MCF 10A (cell line): ENCODE results near the gene INF2. TPM values are rescaled to one million over a fixed set of nuclear protein-coding genes. Genes with fewer than 3 reads are reported as not detected.

Experiments
- BruUV-seq: library from RNA; stranded (reverse); fragments of 400-500 nt; replicated peaks from 2 replicates; lab custom pipeline; 2021; lab: Mats Ljungman, UMichigan
- CTCF ChIA-PET: fragments of 300-600 bp; sonication (Branson Sonifier 250); formaldehyde crosslinking; extraction: SDS; loops from one replicate; lab custom pipeline; 2021; ENCODE audit warnings: antibody characterized with exemption, inconsistent platforms; lab: Yijun Ruan, JAX
- POLR2A ChIA-PET: fragments of 300-600, 350-650 bp; sonication (Branson Sonifier 250); formaldehyde crosslinking; extraction: SDS; loops from one replicate; lab custom pipeline; 2020; ENCODE audit warnings: antibody characterized with exemption, inconsistent platforms; lab: Yijun Ruan, JAX
- DNase-seq: peaks from one replicate; pipeline ENCODE4 v3.0.0-alpha.2; 2018; ENCODE audit not compliant: unreplicated experiment
- H3K27ac Mint-ChIP-seq: one replicate; pipeline ENCODE4 v1.8.0; 2022; ENCODE audit warnings: mild to moderate bottlenecking, low read depth, mixed read lengths; ENCODE audit not compliant: unreplicated experiment
- H3K27me3 Mint-ChIP-seq: one replicate; pipeline ENCODE4 v1.8.0; 2022; ENCODE audit warnings: mixed read lengths; ENCODE audit not compliant: insufficient read depth, unreplicated experiment
- H3K36me3 Mint-ChIP-seq: one replicate; pipeline ENCODE4 v1.8.0; 2022; ENCODE audit warnings: mild to moderate bottlenecking, moderate library complexity, mixed read lengths; ENCODE audit not compliant: insufficient read depth, unreplicated experiment
- H3K4me1 Mint-ChIP-seq: one replicate; pipeline ENCODE4 v1.8.0; 2022; ENCODE audit warnings: mixed read lengths; ENCODE audit not compliant: insufficient read depth, unreplicated experiment
- H3K4me3 Mint-ChIP-seq: one replicate; pipeline ENCODE4 v1.8.0; 2022; ENCODE audit warnings: mild to moderate bottlenecking, moderate library complexity, mixed read lengths; ENCODE audit not compliant: unreplicated experiment
- H3K9me3 Mint-ChIP-seq: one replicate; pipeline ENCODE4 v1.8.0; 2022; ENCODE audit warnings: mixed read lengths; ENCODE audit not compliant: unreplicated experiment
- intact Hi-C: fragments of 100-400 bp; cut with micrococcal nuclease; formaldehyde crosslinking; loops from 2 replicates; pipeline ENCODE4 v1.14.1; 2022
- total RNA-seq: library from RNA; stranded (reverse); gene quantifications from 2 replicates; pipeline ENCODE4 v1.2.3, GENCODE V29; 2022
- TF ChIP-seq, protein P1 (sequence below): fragments of 200-600 bp; IDR thresholded peaks from one replicate; pipeline ENCODE4 v1.8.0; 2022; ENCODE audit warnings: antibody characterized with exemption, mild to moderate bottlenecking; ENCODE audit not compliant: unreplicated experiment

Gene INF2
- total RNA-seq, 1 experiment from 2014 or later = 102 TPM

DNA sequence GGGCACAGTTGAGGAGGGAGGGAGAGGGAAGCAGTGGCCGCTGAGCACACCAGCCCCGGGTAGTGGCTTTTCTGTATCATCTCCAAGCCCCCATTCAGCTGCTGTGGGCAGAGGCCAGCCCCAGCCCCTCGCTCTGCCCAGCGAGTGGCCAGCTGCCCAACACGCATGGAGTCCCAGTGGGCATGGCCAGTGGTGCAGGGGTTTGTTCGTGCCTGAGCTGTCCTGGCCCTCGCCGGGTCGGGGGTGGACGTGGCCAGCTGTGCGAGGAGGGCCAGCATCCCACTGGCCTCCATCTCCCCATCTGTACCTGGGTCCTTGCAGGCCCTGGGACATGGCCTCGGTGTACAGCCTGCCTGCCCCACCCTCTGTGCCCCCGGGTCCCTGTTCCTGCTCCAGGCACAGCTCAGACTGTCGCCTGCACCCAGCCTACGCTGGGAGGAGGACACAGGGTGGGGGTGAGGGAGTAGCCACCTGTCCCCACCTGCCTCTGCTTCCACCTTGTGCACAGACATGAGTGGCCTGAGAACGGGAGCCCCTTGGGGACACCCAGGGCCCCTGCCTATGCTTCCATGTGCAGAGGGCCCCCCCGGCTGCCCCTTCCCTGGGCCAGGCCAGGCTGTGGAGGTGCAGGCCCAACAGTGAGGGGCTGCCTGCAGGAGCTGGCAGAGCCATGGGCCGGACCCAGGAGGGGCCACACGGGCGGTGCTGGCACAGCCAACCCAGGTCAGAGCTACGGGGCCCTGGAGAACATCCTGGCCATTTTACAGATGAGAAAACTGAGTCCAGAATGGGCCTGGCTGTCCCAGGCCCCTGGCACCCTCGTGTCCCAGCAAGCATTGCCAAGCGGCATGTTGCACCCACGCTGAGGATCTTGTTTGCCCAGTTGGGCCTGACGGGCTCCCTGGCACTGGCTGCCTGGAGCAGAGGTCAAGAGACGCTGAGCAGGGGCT, 4.3 kb downstream of the INF2 start:
- H3K27ac Mint-ChIP-seq = no peak overlapping the region
- no peak overlapping the region for H3K4me3 Mint-ChIP-seq
- no TSS peak for BruUV-seq
- H3K4me1 Mint-ChIP-seq = peaks cover 23% of the 10 kb centered on the region
- no peaks in the 10 kb centered on the region for H3K27me3 Mint-ChIP-seq
- H3K9me3 Mint-ChIP-seq = no peaks in the 10 kb centered on the region
- POLR2A ChIA-PET = interaction anchor here (0.6 kb wide), 1 partner anchor 203 kb away, joined by 3 read pairs; no protein-coding TSS in a partner anchor
- CTCF ChIA-PET = interaction anchor here (0.8 to 2.7 kb wide), 2 partner anchors 29 to 564 kb away, joined by 3 to 10 read pairs; partner anchors contain the start of gene ADSS1
- intact Hi-C loops = no loop called here
- DNase-seq = no peak
- peaks cover 20% of the 10 kb centered on the region for H3K36me3 Mint-ChIP-seq
- TF ChIP-seq, protein P1, sequence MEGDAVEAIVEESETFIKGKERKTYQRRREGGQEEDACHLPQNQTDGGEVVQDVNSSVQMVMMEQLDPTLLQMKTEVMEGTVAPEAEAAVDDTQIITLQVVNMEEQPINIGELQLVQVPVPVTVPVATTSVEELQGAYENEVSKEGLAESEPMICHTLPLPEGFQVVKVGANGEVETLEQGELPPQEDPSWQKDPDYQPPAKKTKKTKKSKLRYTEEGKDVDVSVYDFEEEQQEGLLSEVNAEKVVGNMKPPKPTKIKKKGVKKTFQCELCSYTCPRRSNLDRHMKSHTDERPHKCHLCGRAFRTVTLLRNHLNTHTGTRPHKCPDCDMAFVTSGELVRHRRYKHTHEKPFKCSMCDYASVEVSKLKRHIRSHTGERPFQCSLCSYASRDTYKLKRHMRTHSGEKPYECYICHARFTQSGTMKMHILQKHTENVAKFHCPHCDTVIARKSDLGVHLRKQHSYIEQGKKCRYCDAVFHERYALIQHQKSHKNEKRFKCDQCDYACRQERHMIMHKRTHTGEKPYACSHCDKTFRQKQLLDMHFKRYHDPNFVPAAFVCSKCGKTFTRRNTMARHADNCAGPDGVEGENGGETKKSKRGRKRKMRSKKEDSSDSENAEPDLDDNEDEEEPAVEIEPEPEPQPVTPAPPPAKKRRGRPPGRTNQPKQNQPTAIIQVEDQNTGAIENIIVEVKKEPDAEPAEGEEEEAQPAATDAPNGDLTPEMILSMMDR = no peak

DNA sequence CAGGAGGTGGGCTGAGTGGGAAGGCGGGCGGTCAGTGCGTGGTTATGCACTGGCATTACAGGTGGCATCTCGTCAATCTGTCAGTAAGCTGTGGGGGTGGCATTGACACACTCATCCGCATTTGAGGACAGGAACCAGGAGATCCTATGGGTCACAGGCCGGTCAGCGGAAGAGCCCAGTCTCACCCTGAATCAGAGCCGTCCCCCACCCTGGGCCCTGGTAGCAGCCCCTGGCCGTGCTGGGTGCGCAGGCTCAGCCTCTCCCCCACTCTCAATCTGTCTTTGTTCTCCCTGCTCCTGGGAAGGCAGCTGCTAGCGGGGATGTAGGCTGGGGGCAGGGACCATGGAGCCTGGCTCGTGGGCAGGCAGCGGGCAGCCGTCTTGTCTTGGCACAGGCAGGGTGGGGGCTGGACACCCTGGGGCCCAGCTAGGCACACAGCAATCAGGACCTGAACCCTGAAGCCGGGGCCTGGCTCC, 5.1 kb downstream of the INF2 start:
- CTCF ChIA-PET = interaction anchor here (0.6 to 2.7 kb wide), 4 partner anchors 13 to 1589 kb away, joined by 3 to 10 read pairs (median 4); partner anchors contain the start of gene ADSS1
- H3K27me3 Mint-ChIP-seq = no peaks in the 10 kb centered on the region
- BruUV-seq = no TSS peak
- peak overlapping the region; percentile 33 for H3K4me3 Mint-ChIP-seq
- H3K36me3 Mint-ChIP-seq = peaks cover 22% of the 10 kb centered on the region
- H3K4me1 Mint-ChIP-seq = peaks cover 23% of the 10 kb centered on the region
- TF ChIP-seq, protein P1 = no peak
- peak overlapping the region; percentile 74 for H3K27ac Mint-ChIP-seq
- H3K9me3 Mint-ChIP-seq = no peaks in the 10 kb centered on the region
- POLR2A ChIA-PET = no interaction called here
- intact Hi-C loops = no loop called here
- DNase-seq = no peak

DNA sequence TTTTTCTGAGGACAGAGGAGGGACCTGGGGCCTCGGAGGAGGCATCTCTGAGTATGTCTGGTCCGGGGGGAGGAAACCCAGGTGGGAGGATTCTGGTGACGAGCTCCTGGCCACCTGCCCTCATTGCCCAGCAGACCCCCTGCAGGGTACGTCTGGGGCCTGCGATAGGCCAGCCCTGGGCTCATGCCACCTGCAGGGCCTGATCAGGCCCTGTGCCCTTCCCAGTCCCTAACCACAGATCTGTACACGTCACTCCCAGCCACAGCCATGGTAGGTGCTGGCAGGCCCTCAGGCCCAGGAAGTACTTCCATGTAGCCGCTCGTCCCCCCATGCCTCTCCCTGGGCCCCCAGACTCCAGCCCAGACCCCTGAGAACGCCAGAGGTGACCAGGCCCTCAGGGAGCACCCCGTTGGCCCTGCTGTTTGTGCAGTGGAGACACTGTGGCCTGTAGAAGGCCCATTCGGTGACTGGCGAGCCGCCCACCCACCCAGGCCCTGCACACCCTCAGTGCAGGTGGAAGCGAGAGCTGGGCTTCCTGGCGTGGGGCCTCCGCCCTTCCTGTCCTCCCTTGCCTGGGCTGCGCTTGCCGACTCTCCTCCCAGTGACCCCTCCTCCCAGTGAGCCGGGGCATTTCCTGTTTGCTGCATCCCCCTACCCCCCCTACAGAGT, 5.7 kb downstream of the INF2 start:
- ChIA-PET CTCF (interaction anchor here (0.6 to 2.7 kb wide), 7 partner anchors 14 to 1590 kb away, joined by 3 to 10 read pairs (median 4); partner anchors contain the start of gene ADSS1), POLR2A (interaction anchor here (0.5 to 2.5 kb wide), 2 partner anchors 14 to 22 kb away, joined by 3 to 8 read pairs; no protein-coding TSS in a partner anchor)
- Mint-ChIP-seq H3K27me3 (no peaks in the 10 kb centered on the region), H3K36me3 (peaks cover 22% of the 10 kb centered on the region), H3K4me1 (peaks cover 23% of the 10 kb centered on the region), H3K9me3 (no peaks in the 10 kb centered on the region), H3K4me3 (peak overlapping the region; percentile 12), H3K27ac (peak overlapping the region; percentile 74)
- TF ChIP-seq, protein P1 = no peak
- peak; percentile 80 for DNase-seq
- no TSS peak for BruUV-seq
- intact Hi-C loops = no loop called here
